Measurements from ENCODE around the gene TRMU. TPM values are rescaled to one million over a fixed set of nuclear protein-coding genes. Genes with fewer than 3 reads are reported as not detected.
A peak's percentile ranks its signal among the peaks of the same experiment; 100 is the strongest.

TRMU gene
- total RNA-seq, 4 donors from 2014 or later, result 35.2 to 101 (median 83.3) TPM

DNA sequence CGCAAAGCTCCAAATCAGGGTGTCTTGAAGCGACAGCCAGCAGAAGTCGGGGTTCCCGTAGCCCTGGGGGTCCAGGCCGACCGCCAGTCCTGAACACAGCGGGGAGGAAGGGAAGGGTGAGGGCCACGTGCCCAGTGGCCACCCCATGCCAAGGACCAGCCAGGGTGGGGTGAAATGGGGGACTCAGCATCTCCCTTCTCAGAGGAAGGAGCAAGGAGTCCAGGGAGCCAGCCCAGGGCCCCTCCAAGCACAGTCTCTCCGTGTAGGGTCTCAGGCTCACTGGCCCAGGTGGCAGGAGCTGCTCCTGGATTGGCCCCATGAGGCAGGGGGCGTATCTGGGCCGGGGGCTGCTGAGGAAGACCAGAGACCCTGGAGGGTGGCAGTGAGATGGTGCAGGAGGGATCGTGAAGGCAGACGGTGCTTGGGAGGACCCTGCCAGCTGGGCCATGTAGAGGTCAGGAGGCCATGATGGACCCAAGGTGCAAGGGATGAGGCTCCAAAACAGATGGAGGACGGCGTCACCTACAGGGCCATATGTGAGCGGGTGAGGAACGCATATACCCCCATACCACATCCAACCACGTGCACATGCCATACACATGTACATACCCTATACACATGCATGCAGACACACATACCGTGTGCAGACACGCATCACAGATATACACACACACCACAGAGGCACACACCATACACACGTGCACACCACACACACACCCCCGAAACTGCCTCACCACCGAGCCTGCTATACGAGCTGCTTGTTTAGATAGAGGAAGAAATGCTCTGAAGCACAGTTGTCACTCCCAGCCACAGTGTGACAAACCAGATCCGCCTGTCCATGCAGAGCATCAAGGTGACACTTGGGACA, 34.4 kb downstream of the TRMU start:
- TF ChIP-seq POLR2A (IDR thresholded peaks at IDR 0.05), result no peak
- TF ChIP-seq, protein P1, sequence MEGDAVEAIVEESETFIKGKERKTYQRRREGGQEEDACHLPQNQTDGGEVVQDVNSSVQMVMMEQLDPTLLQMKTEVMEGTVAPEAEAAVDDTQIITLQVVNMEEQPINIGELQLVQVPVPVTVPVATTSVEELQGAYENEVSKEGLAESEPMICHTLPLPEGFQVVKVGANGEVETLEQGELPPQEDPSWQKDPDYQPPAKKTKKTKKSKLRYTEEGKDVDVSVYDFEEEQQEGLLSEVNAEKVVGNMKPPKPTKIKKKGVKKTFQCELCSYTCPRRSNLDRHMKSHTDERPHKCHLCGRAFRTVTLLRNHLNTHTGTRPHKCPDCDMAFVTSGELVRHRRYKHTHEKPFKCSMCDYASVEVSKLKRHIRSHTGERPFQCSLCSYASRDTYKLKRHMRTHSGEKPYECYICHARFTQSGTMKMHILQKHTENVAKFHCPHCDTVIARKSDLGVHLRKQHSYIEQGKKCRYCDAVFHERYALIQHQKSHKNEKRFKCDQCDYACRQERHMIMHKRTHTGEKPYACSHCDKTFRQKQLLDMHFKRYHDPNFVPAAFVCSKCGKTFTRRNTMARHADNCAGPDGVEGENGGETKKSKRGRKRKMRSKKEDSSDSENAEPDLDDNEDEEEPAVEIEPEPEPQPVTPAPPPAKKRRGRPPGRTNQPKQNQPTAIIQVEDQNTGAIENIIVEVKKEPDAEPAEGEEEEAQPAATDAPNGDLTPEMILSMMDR (IDR thresholded peaks at IDR 0.05), result no peak

DNA sequence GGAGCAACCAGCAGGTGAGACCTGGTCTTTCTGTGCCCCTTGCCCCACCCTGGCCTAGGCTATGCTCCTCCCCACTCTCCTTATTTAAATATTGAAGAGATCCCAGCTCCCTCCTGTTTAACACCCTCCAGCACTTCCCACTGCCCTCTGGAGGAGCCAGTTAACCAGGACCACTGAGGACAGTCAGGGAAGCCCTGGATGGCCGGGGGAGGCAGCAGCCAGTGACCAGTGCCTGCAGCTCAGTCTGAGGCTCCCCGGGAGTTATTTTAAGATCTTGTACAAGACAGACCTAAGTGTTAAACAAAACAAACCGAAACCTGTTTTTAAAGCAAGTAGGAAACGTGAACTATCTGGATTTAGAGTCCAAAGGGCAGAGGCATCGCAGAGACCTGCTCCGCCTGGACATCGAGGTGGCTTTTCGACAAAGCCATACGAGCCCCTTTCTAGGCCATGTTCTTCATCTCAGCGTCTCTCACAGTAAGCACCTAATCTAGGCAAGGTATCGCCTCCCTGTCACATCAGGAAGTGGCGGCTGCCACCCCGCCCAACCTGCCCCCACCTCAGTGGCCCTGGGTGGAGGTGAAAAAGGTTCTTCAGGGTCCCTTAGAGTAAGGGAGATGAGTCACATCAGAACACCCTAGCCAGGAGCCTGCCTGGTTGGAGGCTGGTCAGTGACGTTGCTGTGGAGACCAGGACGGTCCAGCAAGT, 35.2 kb downstream of the TRMU start:
- no peak for DNase-seq
- H3K4me1 ChIP-seq, result peaks cover 0 to 24% (median 4%) of the 10 kb centered on the region in 4 donors

More for the DNA sequence above, 34.4 kb downstream of the TRMU start:
- peaks cover 0 to 24% (median 4%) of the 10 kb centered on the region in 4 donors for H3K4me1 ChIP-seq
- H3K9me3 ChIP-seq, result no peaks in the 10 kb centered on the region
- no peaks in the 10 kb centered on the region for H3K36me3 ChIP-seq
- H3K27ac ChIP-seq, result peak overlapping the region in 1 of 4 donors; percentile 43
- H3K4me3 ChIP-seq, result no peak overlapping the region
- H3K27me3 ChIP-seq, result no peaks in the 10 kb centered on the region
- no peak for DNase-seq

DNA sequence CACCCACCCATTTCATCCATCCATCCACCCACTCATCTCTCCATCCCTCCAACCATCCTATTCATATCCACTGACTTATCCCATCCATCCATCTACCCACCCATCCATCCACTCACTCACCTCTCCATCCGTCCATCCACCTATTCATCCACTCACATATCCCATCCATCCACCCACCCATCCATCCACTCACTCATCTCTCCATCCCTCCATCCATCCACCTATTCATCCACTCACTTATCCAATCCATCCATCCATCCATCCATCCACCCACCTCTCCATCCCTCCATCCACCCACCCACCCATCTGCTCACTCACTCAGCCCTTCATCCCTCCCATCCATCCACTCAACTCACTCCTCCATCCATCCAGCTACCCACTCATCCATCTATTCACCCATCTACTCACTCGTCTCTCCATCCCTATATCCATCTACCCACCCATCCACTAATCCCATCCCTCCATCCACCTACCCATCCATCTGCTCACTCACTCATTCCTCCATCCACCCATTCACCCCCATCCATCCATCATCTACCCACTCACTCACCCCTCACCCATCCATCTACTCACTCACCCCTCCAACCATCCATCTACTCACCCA, 36.2 kb downstream of the TRMU start:
- no peaks in the 10 kb centered on the region for H3K36me3 ChIP-seq
- H3K4me1 ChIP-seq, result peaks cover 0 to 24% (median 4%) of the 10 kb centered on the region in 4 donors
- no peak for TF ChIP-seq POLR2A (IDR thresholded peaks at IDR 0.05)
- TF ChIP-seq, protein P1 (IDR thresholded peaks at IDR 0.05), result no peak
- no peak for DNase-seq
- no peak overlapping the region for H3K27ac ChIP-seq
- H3K4me3 ChIP-seq, result no peak overlapping the region
- H3K9me3 ChIP-seq, result peaks cover 0 to 8% (median 0%) of the 10 kb centered on the region in 4 donors
- no peaks in the 10 kb centered on the region for H3K27me3 ChIP-seq

More for the DNA sequence above, 35.2 kb downstream of the TRMU start:
- H3K27me3 ChIP-seq, result no peaks in the 10 kb centered on the region
- TF ChIP-seq, protein P1 (IDR thresholded peaks at IDR 0.05), result no peak
- TF ChIP-seq POLR2A (IDR thresholded peaks at IDR 0.05), result no peak
- no peaks in the 10 kb centered on the region for H3K9me3 ChIP-seq
- H3K36me3 ChIP-seq, result no peaks in the 10 kb centered on the region
- H3K27ac ChIP-seq, result peak overlapping the region in 1 of 4 donors; percentile 43
- no peak overlapping the region for H3K4me3 ChIP-seq

DNA sequence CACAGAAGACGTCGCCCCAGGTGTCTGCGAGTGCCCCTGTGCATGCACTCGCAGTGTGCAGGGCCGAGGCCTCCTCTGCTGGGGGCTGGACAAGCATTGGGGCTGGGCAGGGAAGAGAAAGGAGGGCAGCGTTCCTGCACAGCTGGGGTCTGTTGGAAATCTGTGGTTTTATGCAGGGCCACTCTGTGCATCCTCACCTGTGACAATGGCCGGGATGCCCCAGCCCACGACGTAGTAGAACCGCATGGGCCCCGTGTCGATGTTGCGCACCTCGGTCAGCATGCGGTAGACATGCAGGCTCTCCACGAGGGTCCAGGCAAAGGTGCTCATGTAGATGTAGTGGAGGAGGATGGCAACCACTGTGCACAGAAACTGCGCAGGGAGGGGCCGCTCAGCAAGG, 37.2 kb downstream of the TRMU start:
- H3K4me1 ChIP-seq, result peaks cover 0 to 31% (median 2%) of the 10 kb centered on the region in 4 donors
- H3K27me3 ChIP-seq, result no peaks in the 10 kb centered on the region
- H3K9me3 ChIP-seq, result peaks cover 0 to 8% (median 0%) of the 10 kb centered on the region in 4 donors
- no peak overlapping the region for H3K4me3 ChIP-seq
- DNase-seq, result no peak
- TF ChIP-seq, protein P1 (IDR thresholded peaks at IDR 0.05), result no peak
- no peak for TF ChIP-seq POLR2A (IDR thresholded peaks at IDR 0.05)
- H3K36me3 ChIP-seq, result no peaks in the 10 kb centered on the region
- no peak overlapping the region for H3K27ac ChIP-seq

DNA sequence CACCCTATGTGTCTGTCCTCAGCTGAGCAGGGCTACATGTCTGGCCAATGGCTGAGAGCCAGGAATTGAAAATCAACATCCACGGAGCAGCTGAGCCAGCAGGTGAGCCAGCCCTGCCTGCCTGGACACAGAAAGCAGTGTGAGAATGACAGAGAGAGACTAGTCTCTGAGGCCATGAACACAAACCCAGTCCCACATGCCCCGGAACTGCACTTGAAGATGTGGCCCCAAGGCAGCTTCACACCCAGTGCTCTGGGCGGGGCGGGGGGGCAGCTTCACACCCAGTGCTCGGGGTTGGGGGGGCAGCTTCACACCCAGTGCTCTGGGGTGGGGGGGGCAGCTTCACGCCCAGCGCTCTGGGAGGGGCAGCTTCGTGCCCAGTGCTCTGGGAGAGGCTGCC, 37.6 kb downstream of the TRMU start:
- no peak for TF ChIP-seq POLR2A (IDR thresholded peaks at IDR 0.05)
- TF ChIP-seq, protein P1 (IDR thresholded peaks at IDR 0.05), result no peak
- peaks cover 0 to 35% (median 2%) of the 10 kb centered on the region in 4 donors for H3K4me1 ChIP-seq
- H3K27ac ChIP-seq, result no peak overlapping the region
- peaks cover 0 to 8% (median 0%) of the 10 kb centered on the region in 4 donors for H3K9me3 ChIP-seq
- no peaks in the 10 kb centered on the region for H3K27me3 ChIP-seq
- no peak overlapping the region for H3K4me3 ChIP-seq
- H3K36me3 ChIP-seq, result no peaks in the 10 kb centered on the region
- DNase-seq, result no peak
